GM12865 (cell line): ENCODE measurements around the gene XIRP1.

Source experiments
- DNase-seq: peaks from one replicate; pipeline ENCODE4 v3.0.0; 2010; ENCODE audit warnings: low read depth
- H3K4me3 ChIP-seq: 2 replicates; pipeline ENCODE4 v1.5.1; 2011; ENCODE audit warnings: mild to moderate bottlenecking, low read depth, low read length, control low read depth
- CTCF ChIP-seq: IDR thresholded peaks from 2 replicates; pipeline ENCODE4 v1.5.1; 2011; ENCODE audit warnings: low read length, control low read depth, low read depth, inconsistent platforms; ENCODE audit not compliant: insufficient read depth; ENCODE audit errors: missing control alignments

Gene XIRP1

DNA sequence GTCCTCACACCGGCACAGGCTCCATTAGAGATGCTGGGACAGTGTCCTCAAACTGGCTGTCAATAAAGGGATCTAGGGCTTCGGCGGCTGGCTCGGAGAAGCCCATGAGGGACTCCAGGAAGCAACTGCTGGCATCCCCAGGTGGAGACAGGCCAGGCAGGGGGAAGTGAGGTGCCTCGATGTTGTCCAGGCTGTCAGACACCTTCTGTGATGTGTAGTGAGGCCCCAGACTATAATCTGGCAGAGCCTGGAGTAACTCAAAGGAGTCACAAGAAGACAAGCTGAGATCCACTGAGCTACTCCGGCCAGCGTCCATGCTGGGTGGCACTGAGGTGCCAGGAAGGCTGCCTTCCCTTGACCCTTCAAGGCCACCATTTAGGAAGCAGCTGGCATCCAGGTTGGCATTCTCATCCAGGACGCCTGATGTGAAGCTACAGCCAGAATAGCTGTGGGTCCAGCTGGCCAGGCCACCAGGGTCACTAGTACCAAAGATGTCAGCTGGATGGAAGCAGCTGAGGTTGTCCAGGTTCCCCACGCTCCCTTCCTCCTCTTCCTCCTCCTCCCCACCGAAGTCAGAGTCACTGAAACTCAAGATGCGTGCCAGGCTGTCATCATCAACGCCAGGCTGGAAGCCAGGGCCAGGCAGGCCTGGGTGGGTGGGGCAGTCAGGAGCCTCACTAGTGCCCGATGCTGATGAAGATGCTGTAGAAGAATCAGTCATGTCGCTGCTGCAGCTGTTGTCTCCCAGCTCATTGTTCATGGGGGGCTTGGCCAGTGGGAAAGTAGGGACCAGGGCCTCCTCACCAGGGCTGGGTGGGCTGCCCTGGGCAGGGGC is 49.1 kb downstream of the XIRP1 start:
- H3K4me3 ChIP-seq: no peak overlapping the region
- DNase-seq: no peak
- no peak for TF ChIP-seq CTCF

DNA sequence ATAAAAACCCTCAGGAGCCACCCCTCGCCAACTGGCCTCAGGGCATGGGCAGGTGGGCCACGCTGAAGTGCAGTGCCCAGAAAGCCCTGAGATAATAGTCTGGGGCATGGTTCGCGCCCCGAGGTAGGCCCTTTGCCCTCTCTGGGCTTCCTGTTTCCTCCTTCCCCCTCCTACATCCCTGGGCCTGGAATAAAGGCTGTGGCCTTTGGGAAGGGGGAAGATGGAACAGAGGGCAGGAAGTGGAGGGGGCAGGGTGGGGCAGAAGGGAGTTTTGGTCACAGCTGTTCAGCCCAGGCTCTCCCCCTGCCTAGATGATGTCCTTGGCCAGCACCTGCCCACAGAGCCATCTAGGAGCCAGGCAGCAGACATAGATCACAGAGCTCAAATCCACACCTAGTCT is 50.3 kb downstream of the XIRP1 start:
- no peak for TF ChIP-seq CTCF
- no peak for DNase-seq
- H3K4me3 ChIP-seq: no peak overlapping the region

GRCh38 chr3:39141171-39141995 is 51.0 kb downstream of the XIRP1 start:
- no peak overlapping the region for H3K4me3 ChIP-seq
- TF ChIP-seq CTCF: no peak
- DNase-seq: no peak

DNA sequence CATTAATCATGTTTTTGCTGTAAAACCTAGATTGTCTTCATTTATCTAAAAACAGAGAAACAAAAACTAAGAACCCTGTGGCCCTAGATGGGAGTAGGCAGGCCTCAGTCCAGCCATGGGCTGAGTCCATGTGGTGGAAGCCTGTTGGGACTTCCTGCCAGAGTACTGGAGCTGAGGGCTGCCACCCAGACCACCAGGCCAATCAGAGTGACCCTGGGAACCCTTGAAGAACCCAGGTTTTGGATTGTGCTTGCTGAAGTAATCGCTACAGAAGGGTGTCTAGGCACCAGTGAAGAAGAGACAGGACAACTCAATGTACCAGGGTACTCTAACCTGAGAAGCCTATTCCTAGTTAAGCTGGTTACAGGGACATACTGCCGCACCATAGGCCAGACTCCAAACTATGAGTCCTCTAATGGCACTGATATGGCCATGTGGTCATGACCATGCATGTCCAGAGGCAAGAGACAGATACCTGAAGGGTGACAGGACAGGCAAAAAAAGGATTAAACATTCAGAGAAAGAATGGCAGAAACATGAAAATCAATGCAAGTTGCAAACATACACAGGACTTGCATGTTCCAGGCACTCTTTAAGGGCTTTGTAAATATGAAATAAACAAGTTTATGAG is 51.9 kb downstream of the XIRP1 start:
- H3K4me3 ChIP-seq: no peak overlapping the region
- TF ChIP-seq CTCF: no peak
- DNase-seq: no peak

DNA sequence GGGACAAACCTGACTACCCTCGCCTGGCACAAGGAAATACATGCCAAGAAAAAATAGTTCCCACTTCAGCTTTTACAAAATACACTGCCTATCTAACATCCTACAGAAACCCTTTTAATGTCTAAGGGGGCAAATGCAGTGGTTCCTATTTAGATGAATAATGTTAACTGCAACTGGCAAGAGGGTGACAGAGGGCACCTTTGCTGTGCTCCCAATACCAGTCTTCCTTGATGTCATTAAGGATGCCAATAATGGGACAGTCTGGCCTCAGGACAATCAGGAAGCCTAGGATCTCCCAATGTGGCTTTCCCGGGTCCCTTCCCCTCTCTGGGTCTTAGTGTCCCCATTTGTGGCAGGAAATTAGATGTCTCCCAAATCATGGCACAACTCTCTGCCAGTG is 53.0 kb downstream of the XIRP1 start:
- no peak overlapping the region for H3K4me3 ChIP-seq
- no peak for TF ChIP-seq CTCF
- no peak for DNase-seq

DNA sequence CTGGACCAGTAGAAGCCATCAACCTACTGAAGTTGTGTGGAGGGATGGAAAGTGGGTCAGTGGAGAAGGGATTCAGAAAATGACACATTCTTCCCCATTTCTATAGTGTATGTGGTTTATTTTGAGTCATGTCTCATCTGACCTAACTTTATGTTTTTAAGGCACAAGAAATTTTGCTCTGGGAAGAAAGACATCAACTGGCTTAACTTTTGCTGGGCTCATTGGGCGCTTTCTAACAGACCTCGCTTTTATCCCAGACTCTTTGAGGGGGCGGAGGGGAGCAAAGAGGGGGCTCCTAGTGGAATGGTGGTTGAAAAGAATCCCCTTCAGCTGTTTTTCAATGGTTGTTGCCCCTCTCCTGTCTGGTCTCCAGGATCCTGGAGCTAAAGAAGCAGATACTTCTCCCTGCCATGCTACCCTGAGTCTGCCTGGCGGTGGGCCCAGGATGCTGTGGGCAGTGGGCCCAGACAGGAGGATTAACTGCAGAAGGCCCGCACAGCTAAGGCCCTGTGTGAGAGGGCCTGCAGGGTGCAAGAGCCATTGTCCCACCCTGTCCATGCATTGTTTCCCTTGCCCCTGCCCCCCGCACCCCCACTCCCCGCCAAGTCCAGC is 53.5 kb downstream of the XIRP1 start:
- no peak overlapping the region for H3K4me3 ChIP-seq
- TF ChIP-seq CTCF: no peak
- no peak for DNase-seq
